SK-MEL-5 (cell line): ENCODE results near the gene MEP1A. TPM values are rescaled to one million over a fixed set of nuclear protein-coding genes. Genes with fewer than 3 reads are reported as not detected.
A peak's percentile ranks its signal among the peaks of the same experiment; 100 is the strongest.
"Not testable (repeated sequence)": the region's sequence is repeated elsewhere in the genome, so short reads cannot be mapped to it uniquely, and the experiment has no call there.

Experiments
- DNase-seq: peaks from one replicate; pipeline ENCODE4 v3.0.0-alpha.2; 2016; ENCODE audit warnings: low read depth, low spot score
- in situ Hi-C: cut with HindIII; loops from 2 replicates; pipeline ENCODE4 v1.10.0; 2016; ENCODE audit warnings: low sequenced_read_pairs, high pct_unique_total_duplicates, low pct_unique_long_range_greater_than_20kb
- total RNA-seq: library from RNA; depleted of rRNA; stranded (reverse); fragments of >200 nt; shearing (Covaris generic); gene quantifications from 2 replicates; pipeline ENCODE4 v1.2.3, GENCODE V29; 2014

MEP1A gene
- total RNA-seq, 1 experiment from 2014 or later, result not detected

- in situ Hi-C loops, result no loop called here
- DNase-seq, result no peak
These were observed 6.5 kb downstream of the MEP1A start for GRCh38 chr6:46799657-46800056.

GRCh38 chr6:46808806-46809205, 15.6 kb downstream of the MEP1A start:
- DNase-seq, result peak; percentile 26
- in situ Hi-C loops, result no loop called here

DNA sequence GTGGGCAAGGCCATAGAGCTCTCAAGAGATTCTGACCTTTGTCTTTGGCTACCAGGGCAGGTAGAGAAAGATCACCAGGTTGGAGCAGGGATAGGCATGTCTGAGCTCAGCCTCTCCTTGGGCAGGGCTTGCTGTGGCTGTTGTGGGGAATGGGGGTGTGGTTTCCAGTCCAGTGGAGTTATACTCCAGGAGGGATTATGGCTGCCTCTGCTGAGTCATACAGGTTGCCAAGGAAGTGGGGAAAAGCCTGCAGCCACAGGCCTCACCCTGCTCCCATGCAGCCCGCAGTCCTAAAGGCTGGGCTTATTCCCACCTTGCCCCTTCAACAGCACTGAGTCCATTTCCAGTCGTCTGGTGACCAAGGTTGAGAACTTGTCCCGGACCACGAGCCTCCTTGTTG, 21.9 kb downstream of the MEP1A start:
- no peak for DNase-seq
- in situ Hi-C loops, result no loop called here

- in situ Hi-C loops, result no loop called here
These were observed 23.4 kb downstream of the MEP1A start for GRCh38 chr6:46816626-46817025.

GRCh38 chr6:46819561-46819960, 26.4 kb downstream of the MEP1A start:
- in situ Hi-C loops, result no loop called here

More at GRCh38 chr6:46816626-46817025, 23.4 kb downstream of the MEP1A start:
- no peak for DNase-seq

GRCh38 chr6:46821458-46821881, 28.3 kb downstream of the MEP1A start:
- DNase-seq, result no peak
- in situ Hi-C loops, result no loop called here

More at GRCh38 chr6:46819561-46819960, 26.4 kb downstream of the MEP1A start:
- DNase-seq, result no peak

- in situ Hi-C loops, result no loop called here
- DNase-seq, result no peak
These were observed 35.8 kb downstream of the MEP1A start for GRCh38 chr6:46828939-46829338.

DNA sequence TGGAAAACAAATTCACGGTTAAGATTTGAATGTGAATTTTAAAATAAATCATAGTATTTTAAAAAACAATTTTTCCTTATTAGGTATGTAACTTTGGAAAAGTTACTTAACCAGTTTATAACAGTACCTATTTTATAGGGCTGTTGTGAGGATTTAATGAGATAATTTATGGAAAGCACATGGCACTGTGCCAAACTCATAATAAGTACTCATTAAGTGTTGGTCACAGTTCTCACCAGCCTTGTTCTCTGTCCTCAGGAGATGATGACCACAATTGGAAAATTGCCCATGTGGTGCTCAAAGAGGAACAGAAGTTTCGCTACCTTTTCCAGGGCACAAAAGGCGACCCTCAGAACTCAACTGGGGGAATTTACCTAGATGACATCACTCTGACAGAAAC, 39.6 kb downstream of the MEP1A start:
- no peak for DNase-seq
- in situ Hi-C loops, result no loop called here

GRCh38 chr6:46834257-46834916, 41.2 kb downstream of the MEP1A start:
- DNase-seq, in situ Hi-C loops: not testable (repeated sequence)

DNA sequence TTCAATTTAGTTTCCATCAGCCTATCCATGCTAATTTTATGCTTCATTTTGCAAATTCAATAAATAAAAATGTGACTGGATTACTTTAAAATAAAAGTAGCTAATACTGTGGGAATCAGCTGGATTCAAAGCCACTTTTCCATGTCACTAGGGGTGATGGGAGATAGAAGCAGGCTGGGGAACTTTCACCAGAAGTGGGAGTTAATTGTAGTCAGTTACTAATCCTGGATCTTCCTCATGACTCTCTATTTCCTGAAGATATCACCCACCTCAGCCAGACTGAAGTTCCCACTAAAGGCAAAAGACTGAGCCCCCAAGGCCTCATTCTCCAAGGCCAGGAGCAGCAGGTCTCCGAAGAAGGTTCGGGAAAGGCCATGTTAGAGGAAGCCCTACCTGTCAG, 41.8 kb downstream of the MEP1A start:
- DNase-seq, in situ Hi-C loops: not testable (repeated sequence)

DNA sequence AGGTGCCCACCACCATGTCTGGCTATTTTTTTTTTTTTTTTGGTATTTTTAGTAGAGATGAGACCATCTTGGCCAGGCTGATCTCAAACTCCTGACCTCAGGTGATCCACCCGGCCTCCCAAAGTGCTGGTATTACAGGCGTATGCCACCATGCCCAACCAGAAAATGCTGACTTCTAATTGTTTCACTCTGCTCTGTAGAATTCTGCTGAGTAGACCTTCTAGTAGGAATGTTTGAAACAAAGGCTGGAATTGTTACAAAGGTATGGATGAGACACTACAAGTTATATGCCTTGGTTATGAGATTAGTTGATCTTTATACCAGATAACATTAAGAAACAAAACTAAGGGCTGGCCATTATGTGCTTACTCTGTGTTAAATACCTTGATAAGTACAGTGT, 44.8 kb downstream of the MEP1A start:
- DNase-seq, result no peak
- in situ Hi-C loops, result no loop called here

- DNase-seq, in situ Hi-C loops: not testable (repeated sequence)
These were observed 49.2 kb downstream of the MEP1A start for GRCh38 chr6:46842252-46842846.

DNA sequence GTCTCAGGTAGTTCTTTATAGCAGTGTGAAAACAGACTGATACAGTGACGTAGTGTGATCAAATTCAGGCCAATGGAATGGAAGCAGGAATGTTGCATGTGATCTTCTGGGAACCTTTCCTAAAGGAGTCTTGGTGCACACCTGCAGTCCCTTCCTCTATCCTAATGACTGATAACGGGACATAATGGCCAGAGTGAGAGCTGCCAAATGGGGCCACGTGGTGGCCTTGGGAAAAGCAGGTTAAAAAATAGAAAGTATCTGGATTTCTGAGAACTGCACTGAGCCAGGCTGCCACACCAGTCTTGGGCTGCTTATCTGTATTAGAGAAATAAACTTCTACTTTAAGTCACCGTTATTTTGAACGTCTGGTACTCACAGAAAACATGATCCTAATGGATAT, 51.9 kb downstream of the MEP1A start:
- in situ Hi-C loops, result no loop called here
- DNase-seq, result no peak

GRCh38 chr6:46848684-46849360, 55.6 kb downstream of the MEP1A start:
- in situ Hi-C loops, result no loop called here
- peak; percentile 78 for DNase-seq

- DNase-seq, result no peak
- in situ Hi-C loops, result no loop called here
These were observed 56.1 kb downstream of the MEP1A start for GRCh38 chr6:46849361-46849690.

- in situ Hi-C loops, result no loop called here
- no peak for DNase-seq
These were observed 57.6 kb downstream of the MEP1A start for GRCh38 chr6:46850792-46851191.

DNA sequence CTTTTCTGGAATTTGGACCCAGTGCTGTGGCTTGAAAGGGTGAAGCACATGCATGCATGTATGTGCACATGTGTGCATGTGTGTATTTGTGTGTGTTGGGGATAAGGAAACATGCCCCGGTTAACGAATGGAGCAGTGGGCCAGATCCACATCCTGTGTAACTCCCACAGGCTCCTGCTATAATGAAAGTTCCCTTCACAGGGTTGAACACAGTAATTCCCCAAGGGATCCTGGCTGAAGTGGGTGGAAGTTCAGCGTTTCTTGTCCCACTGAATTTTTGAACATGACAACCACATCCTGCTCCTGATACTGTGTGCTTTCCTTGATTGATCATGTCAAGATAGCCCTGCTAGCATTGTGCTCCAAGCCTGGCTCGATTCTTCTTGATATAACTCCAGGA, 58.4 kb downstream of the MEP1A start:
- DNase-seq, in situ Hi-C loops: not testable (repeated sequence)

GRCh38 chr6:46855966-46856365, 62.8 kb downstream of the MEP1A start:
- peak; percentile 56 for DNase-seq
- in situ Hi-C loops, result not testable (repeated sequence)

GRCh38 chr6:46862381-46862780, 69.2 kb downstream of the MEP1A start:
- in situ Hi-C loops, result no loop called here
- DNase-seq, result no peak
